Measurements from ENCODE around the gene HYLS1.

The HYLS1 gene

GRCh38 chr11:125935056-125935455 is 47.6 kb downstream of the HYLS1 start:
- DNase-seq: no peak

- DNase-seq: no peak
Measured at GRCh38 chr11:125935618-125936199, 48.2 kb downstream of the HYLS1 start.

GRCh38 chr11:125938418-125938817 is 51.0 kb downstream of the HYLS1 start:
- DNase-seq: no peak

GRCh38 chr11:125939081-125939521 is 51.6 kb downstream of the HYLS1 start:
- no peak for DNase-seq

GRCh38 chr11:125940145-125940544 is 52.7 kb downstream of the HYLS1 start:
- DNase-seq: no peak

- no peak for DNase-seq
Measured at GRCh38 chr11:125941267-125941618, 53.8 kb downstream of the HYLS1 start.

- DNase-seq: peak; percentile 39
Measured at GRCh38 chr11:125941619-125942611, 54.4 kb downstream of the HYLS1 start.

GRCh38 chr11:125942771-125943428 is 55.4 kb downstream of the HYLS1 start:
- DNase-seq: no peak

- no peak for DNase-seq
Measured at GRCh38 chr11:125943661-125944349, 56.3 kb downstream of the HYLS1 start.

GRCh38 chr11:125944350-125945010 is 57.0 kb downstream of the HYLS1 start:
- DNase-seq: no peak

GRCh38 chr11:125945011-125945796 is 57.7 kb downstream of the HYLS1 start:
- no peak for DNase-seq

- DNase-seq: no peak
Measured at GRCh38 chr11:125945797-125946520, 58.5 kb downstream of the HYLS1 start, which contains the start of gene VSIG10L2. TSS of gene VSIG10L2 (plus strand) at chr11:125946044. CDS start at chr11:125946056, 12 bp downstream.

GRCh38 chr11:125946712-125947418 is 59.4 kb downstream of the HYLS1 start:
- DNase-seq: no peak

GRCh38 chr11:125947419-125948277 is 60.2 kb downstream of the HYLS1 start:
- no peak for DNase-seq

- no peak for DNase-seq
Measured at GRCh38 chr11:125948278-125949051, 61.0 kb downstream of the HYLS1 start.

GRCh38 chr11:125949271-125950177 is 62.1 kb downstream of the HYLS1 start:
- no peak for DNase-seq

GRCh38 chr11:125950178-125950490 is 62.7 kb downstream of the HYLS1 start:
- no peak for DNase-seq
